IMR-90 (cell line): ENCODE measurements around the gene SLC39A11. TPM values are rescaled to one million over a fixed set of nuclear protein-coding genes. Genes with fewer than 3 reads are reported as not detected.

Experiments
- ATAC-seq: fragments of 200-7000 bp; cut with Tn5 transposase; 2 replicates; pipeline ENCODE4 v1.9.1; 2020; ENCODE audit warnings: low read depth, mild to moderate bottlenecking, moderate library complexity
- BruUV-seq: library from RNA; stranded (reverse); fragments of 400-500 nt; replicated peaks from 2 replicates; lab custom pipeline; 2021; lab: Mats Ljungman, UMichigan
- CTCF ChIA-PET: fragments of 300-600 bp; formaldehyde crosslinking; extraction: SDS; loops from one replicate; lab custom pipeline; 2021; ENCODE audit warnings: antibody characterized with exemption; lab: Yijun Ruan, JAX
- POLR2A ChIA-PET: fragments of 300-600 bp; sonication (Branson Sonifier 250); formaldehyde crosslinking; loops from one replicate; lab custom pipeline; 2022; ENCODE audit warnings: antibody characterized with exemption; ENCODE audit not compliant: unreplicated experiment; lab: Charles Lee
- DNase-seq: peaks from one replicate; pipeline ENCODE4 v3.0.0; 2013
- H2AFZ ChIP-seq: replicated peaks from 2 replicates; pipeline ENCODE3; 2013; ENCODE audit warnings: low read length, mild to moderate bottlenecking; ENCODE audit not compliant: poor library complexity
- H2AK5ac ChIP-seq: 2 replicates; pipeline ENCODE4 v1.6.1; 2013; ENCODE audit warnings: low read depth, low read length, inconsistent platforms
- H2AK9ac ChIP-seq: replicated peaks from 2 replicates; pipeline ENCODE3; 2013; ENCODE audit warnings: mild to moderate bottlenecking, low read depth, low read length, moderate library complexity; ENCODE audit not compliant: poor library complexity
- H2BK120ac ChIP-seq: 2 replicates; pipeline ENCODE4 v1.6.1; 2013; ENCODE audit warnings: low read depth, low read length, inconsistent platforms
- H2BK15ac ChIP-seq: 3 replicates; pipeline ENCODE4 v1.6.1; 2013; ENCODE audit warnings: low read depth, low read length, inconsistent platforms
- H2BK20ac ChIP-seq: 2 replicates; pipeline ENCODE4 v1.6.1; 2013; ENCODE audit warnings: low read depth, mild to moderate bottlenecking, inconsistent platforms, low read length, moderate library complexity
- H2BK5ac ChIP-seq: 2 replicates; pipeline ENCODE4 v1.6.1; 2013; ENCODE audit warnings: mild to moderate bottlenecking, low read depth, low read length, inconsistent platforms; ENCODE audit not compliant: poor library complexity, severe bottlenecking
- H3K14ac ChIP-seq: replicated peaks from 2 replicates; pipeline ENCODE4 v1.6.1; 2013; ENCODE audit warnings: low read depth, low read length, inconsistent platforms
- H3K18ac ChIP-seq: 2 replicates; pipeline ENCODE4 v1.6.1; 2013; ENCODE audit warnings: low read depth, low read length, control low read depth
- H3K23ac ChIP-seq: 2 replicates; pipeline ENCODE4 v1.6.1; 2013; ENCODE audit warnings: low read depth, low read length, inconsistent platforms
- H3K27ac ChIP-seq: 2 replicates; pipeline ENCODE4 v1.5.1; 2013; ENCODE audit warnings: mild to moderate bottlenecking, control low read depth, low read length; ENCODE audit not compliant: insufficient read depth
- H3K27me3 ChIP-seq: 2 replicates; pipeline ENCODE4 v1.6.1; 2013; ENCODE audit warnings: low read length; ENCODE audit not compliant: control insufficient read depth, insufficient read depth
- H3K36me3 ChIP-seq: 2 replicates; pipeline ENCODE4 v1.6.1; 2013; ENCODE audit warnings: low read length, mixed read lengths; ENCODE audit not compliant: control insufficient read depth, insufficient read depth
- H3K4ac ChIP-seq: 2 replicates; pipeline ENCODE4 v1.6.1; 2013; ENCODE audit warnings: low read depth, low read length, inconsistent platforms
- H3K4me1 ChIP-seq: 2 replicates; pipeline ENCODE4 v1.6.1; 2013; ENCODE audit warnings: low read length, mixed read lengths; ENCODE audit not compliant: control insufficient read depth, insufficient read depth
- H3K4me2 ChIP-seq: 2 replicates; pipeline ENCODE4 v1.6.1; 2013; ENCODE audit warnings: low read depth, mild to moderate bottlenecking, control low read depth, low read length, moderate library complexity
- H3K4me3 ChIP-seq: 2 replicates; pipeline ENCODE4 v1.5.1; 2013; ENCODE audit warnings: low read depth, mild to moderate bottlenecking, control low read depth, low read length, moderate library complexity; ENCODE audit not compliant: insufficient read depth
- H3K56ac ChIP-seq: 2 replicates; pipeline ENCODE4 v1.6.1; 2013; ENCODE audit warnings: low read length, inconsistent platforms; ENCODE audit not compliant: insufficient read depth; ENCODE audit errors: extremely low read depth
- H3K79me1 ChIP-seq, 2 experiments: 2 replicates each; pipeline ENCODE4 v1.6.1; 2013; ENCODE audit warnings: low read length in 2 of 2, inconsistent platforms in 1 of 2, low read depth in 1 of 2
- H3K9ac ChIP-seq: 2 replicates; pipeline ENCODE4 v1.6.1; 2013; ENCODE audit warnings: low read depth, low read length, control low read depth
- H3K9me1 ChIP-seq: 2 replicates; pipeline ENCODE4 v1.6.1; 2013; ENCODE audit warnings: low read length, inconsistent platforms; ENCODE audit not compliant: insufficient read depth
- H3K9me3 ChIP-seq: 2 replicates; pipeline ENCODE4 v1.6.1; 2013; ENCODE audit warnings: low read length; ENCODE audit not compliant: control insufficient read depth, insufficient read depth
- H4K20me1 ChIP-seq: 2 replicates; pipeline ENCODE4 v1.6.1; 2013; ENCODE audit warnings: low read length, inconsistent platforms; ENCODE audit not compliant: insufficient read depth
- H4K5ac ChIP-seq: 2 replicates; pipeline ENCODE4 v1.6.1; 2013; ENCODE audit warnings: mild to moderate bottlenecking, low read depth, low read length, control low read depth
- H4K8ac ChIP-seq, 2 experiments: 2 replicates each; pipeline ENCODE4 v1.6.1; 2013; ENCODE audit warnings: low read depth in 2 of 2, low read length in 2 of 2, control low read depth in 1 of 2, inconsistent platforms in 1 of 2
- H4K91ac ChIP-seq: 2 replicates; pipeline ENCODE4 v1.6.1; 2013; ENCODE audit warnings: low read depth, low read length, inconsistent platforms; ENCODE audit not compliant: insufficient read depth
- CEBPB ChIP-seq: IDR thresholded peaks from 2 replicates; pipeline ENCODE4 v1.6.1; 2012; ENCODE audit warnings: low read depth, low read length, improper control_type of control experiment
- RCOR1 ChIP-seq: IDR thresholded peaks from 2 replicates; pipeline ENCODE4 v1.6.1; 2012; ENCODE audit warnings: mild to moderate bottlenecking, low read length, improper control_type of control experiment; ENCODE audit not compliant: insufficient replicate concordance
- WGBS, 2 experiments: methylation state at CpG; one replicate each; pipeline versions ENCODE4 v1.1.5 to v1.1.7; 2013; ENCODE audit warnings: missing lambda C conversion rate in 2 of 2; ENCODE audit not compliant: insufficient read length in 1 of 2; ENCODE audit errors: extremely low coverage in 2 of 2; 5-methylcytosine and 5-hydroxymethylcytosine counted together
- dilution Hi-C: fragments of 300-500 bp; cut with HindIII; formaldehyde crosslinking; loops from one replicate; pipeline ENCODE4 v1.14.3; 2018; ENCODE audit warnings: low sequenced_read_pairs; ENCODE audit not compliant: unreplicated experiment
- in situ Hi-C: fragments of 300-500 bp; cut with MboI; formaldehyde crosslinking; loops from 3 replicates; pipeline ENCODE4 v1.14.3; 2019; ENCODE audit warnings: low sequenced_read_pairs, inconsistent platforms, mixed read lengths
- intact Hi-C: fragments of 100-400 bp; cut with micrococcal nuclease; formaldehyde crosslinking; loops from 2 replicates; pipeline ENCODE4 v1.10.0; 2022
- polyA plus RNA-seq, 3 experiments: library from polyadenylated mRNA; depleted of rRNA; stranded (reverse); fragments of >200 nt; gene quantifications; 2 replicates each; pipeline ENCODE4 v1.2.3, GENCODE V29; 2012; ENCODE audit warnings: low replicate concordance in 1 of 3
- total RNA-seq: library from RNA; depleted of rRNA; stranded (reverse); fragments of >200 nt; gene quantifications from 2 replicates; pipeline ENCODE4 v1.2.3, GENCODE V29; 2012

The SLC39A11 gene
- total and polyA plus RNA-seq, 2 of the 4 experiments (the other 2 are of a cell fraction) = 8.8 to 14.3 TPM

DNA sequence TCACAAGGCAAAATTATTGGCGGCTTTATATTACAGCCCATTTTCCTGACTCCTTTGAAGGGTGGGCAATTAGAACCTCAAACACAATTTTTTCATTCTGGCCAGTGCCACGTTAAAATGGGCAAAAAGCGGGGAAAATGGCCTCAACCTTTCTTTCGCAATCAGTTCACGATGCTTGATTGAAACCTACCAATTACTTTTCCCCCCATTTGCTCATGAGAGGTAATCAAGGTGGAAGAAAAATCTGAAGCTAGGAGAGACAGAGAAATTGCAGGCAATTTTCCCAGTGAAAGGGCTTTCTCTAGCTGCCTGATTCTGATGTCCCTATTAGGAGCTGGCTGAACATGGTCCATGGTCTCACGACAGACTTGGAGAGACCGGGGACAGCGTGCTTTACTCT lies 215.1 kb downstream of the SLC39A11 start:
- no peak overlapping the region for H3K9ac ChIP-seq
- no peak overlapping the region for H2BK15ac ChIP-seq
- H3K4me3 ChIP-seq = no peak overlapping the region
- dilution Hi-C loops (no loop called here), intact Hi-C loops (no loop called here), in situ Hi-C loops (no loop called here)
- no peak overlapping the region for H3K18ac ChIP-seq
- CTCF ChIA-PET = no interaction called here
- no peak overlapping the region for H3K27ac ChIP-seq
- no peak overlapping the region for H2BK20ac ChIP-seq
- peaks cover 15% of the 10 kb centered on the region for H3K9me3 ChIP-seq
- no peak overlapping the region for H2AK9ac ChIP-seq
- no peak overlapping the region for H3K23ac ChIP-seq
- no peak overlapping the region for H3K56ac ChIP-seq
- H2BK120ac ChIP-seq = no peak overlapping the region
- H3K79me1 ChIP-seq = no peaks in the 10 kb centered on the region
- no peaks in the 10 kb centered on the region for H3K4me1 ChIP-seq
- H3K4ac ChIP-seq = no peak overlapping the region
- no peaks in the 10 kb centered on the region for H3K27me3 ChIP-seq
- no peak overlapping the region for H4K8ac ChIP-seq
- H3K36me3 ChIP-seq = peaks cover 5% of the 10 kb centered on the region; the same call in 1 of the 2 replicates
- whole genome bisulfite sequencing, 2 experiments = no CpG with 5 or more reads among the region's 8 CpGs
- TF ChIP-seq RCOR1 = no peak
- peak; percentile 59 for TF ChIP-seq CEBPB
- no peak overlapping the region for H3K14ac ChIP-seq
- DNase-seq = no peak
- no peak overlapping the region for H4K91ac ChIP-seq
- H3K4me2 ChIP-seq = no peak overlapping the region
- H2AK5ac ChIP-seq = no peak overlapping the region
- no peaks in the 10 kb centered on the region for H4K20me1 ChIP-seq
- H2AFZ ChIP-seq = no peak overlapping the region
- no TSS peak for BruUV-seq
- ATAC-seq = no peak
- no peak overlapping the region for H2BK5ac ChIP-seq
- no peak overlapping the region for H4K5ac ChIP-seq
- no peaks in the 10 kb centered on the region for H3K9me1 ChIP-seq
- POLR2A ChIA-PET = no interaction called here
